ENCODE results near the gene FSTL4. TPM values are rescaled to one million over a fixed set of nuclear protein-coding genes. Genes with fewer than 3 reads are reported as not detected.

Gene FSTL4
- polyA plus RNA-seq, 1 of the 3 experiments (the other 2 are of a cell fraction), result not detected

DNA sequence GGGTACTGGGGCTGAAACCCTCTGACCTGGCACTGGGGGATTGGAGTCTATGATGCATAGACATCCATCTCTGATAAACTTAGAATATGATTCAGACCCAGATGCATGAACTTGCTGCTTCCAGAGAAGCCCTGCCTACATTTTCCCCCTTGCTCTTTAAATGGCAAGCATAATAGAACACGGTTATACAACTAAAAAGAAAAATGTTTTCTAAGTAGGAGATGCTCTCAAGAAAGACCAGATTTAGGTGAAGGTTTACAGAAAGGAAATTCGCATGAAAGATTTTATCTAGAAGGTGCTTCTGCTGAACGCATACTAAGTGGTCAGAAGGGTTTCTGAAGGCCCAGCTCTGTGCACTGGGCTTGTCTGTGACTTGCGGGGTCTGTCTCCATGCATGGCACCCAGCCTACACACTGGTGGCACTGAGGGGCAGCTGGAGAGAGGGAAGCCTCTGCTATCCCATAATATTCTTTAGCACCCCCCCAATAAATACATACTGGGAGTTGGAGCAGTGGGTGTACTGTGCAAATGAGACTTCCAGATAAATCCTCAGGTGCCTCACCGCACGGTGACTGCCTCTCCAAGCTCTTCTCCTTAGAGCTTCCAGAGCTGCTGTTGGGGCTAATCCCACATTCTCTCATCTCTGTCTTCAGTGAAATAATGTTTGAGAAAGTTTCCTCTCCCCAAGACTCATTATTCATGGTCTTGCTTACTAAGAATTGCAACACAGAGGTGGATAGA, 114.6 kb downstream of the FSTL4 start:
- no peaks in the 10 kb centered on the region for H3K36me3 ChIP-seq (replicated peaks in 1 of 2; ENCODE audit: control insufficient read depth in 1 of 2, insufficient read depth in 2 of 2, low read length in 1 of 2)
- H2AFZ ChIP-seq (ENCODE audit: low read depth), result no peak overlapping the region
- DNase-seq, result no peak
- H3K27me3 ChIP-seq (ENCODE audit: insufficient read depth), result no peaks in the 10 kb centered on the region; the same call in 1 of the 2 replicates
- no peaks in the 10 kb centered on the region for H3K9me2 ChIP-seq
- H3K4me1 ChIP-seq (ENCODE audit: control insufficient read depth in 1 of 2, insufficient read depth in 2 of 2, low read depth in 1 of 2, low read length in 1 of 2), result peaks cover 0 to 9% of the 10 kb centered on the region in 2 experiments; a peak in 1 of 4 replicates
- no peak overlapping the region for H3K4me3 ChIP-seq (ENCODE audit: low read depth in 2 of 2, low read length in 1 of 2)
- H4K20me1 ChIP-seq (ENCODE audit: insufficient read depth), result no peaks in the 10 kb centered on the region
- H3K4me2 ChIP-seq, result no peak overlapping the region
- ChIA-PET CTCF (no interaction called here), POLR2A (no interaction called here)
- TF ChIP-seq, protein P1, sequence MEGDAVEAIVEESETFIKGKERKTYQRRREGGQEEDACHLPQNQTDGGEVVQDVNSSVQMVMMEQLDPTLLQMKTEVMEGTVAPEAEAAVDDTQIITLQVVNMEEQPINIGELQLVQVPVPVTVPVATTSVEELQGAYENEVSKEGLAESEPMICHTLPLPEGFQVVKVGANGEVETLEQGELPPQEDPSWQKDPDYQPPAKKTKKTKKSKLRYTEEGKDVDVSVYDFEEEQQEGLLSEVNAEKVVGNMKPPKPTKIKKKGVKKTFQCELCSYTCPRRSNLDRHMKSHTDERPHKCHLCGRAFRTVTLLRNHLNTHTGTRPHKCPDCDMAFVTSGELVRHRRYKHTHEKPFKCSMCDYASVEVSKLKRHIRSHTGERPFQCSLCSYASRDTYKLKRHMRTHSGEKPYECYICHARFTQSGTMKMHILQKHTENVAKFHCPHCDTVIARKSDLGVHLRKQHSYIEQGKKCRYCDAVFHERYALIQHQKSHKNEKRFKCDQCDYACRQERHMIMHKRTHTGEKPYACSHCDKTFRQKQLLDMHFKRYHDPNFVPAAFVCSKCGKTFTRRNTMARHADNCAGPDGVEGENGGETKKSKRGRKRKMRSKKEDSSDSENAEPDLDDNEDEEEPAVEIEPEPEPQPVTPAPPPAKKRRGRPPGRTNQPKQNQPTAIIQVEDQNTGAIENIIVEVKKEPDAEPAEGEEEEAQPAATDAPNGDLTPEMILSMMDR (IDR thresholded peaks at IDR 0.05), result no peak
- TF ChIP-seq, protein P2, sequence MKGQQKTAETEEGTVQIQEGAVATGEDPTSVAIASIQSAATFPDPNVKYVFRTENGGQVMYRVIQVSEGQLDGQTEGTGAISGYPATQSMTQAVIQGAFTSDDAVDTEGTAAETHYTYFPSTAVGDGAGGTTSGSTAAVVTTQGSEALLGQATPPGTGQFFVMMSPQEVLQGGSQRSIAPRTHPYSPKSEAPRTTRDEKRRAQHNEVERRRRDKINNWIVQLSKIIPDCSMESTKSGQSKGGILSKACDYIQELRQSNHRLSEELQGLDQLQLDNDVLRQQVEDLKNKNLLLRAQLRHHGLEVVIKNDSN (IDR thresholded peaks at IDR 0.05; ENCODE audit: borderline replicate concordance, low read depth), result no peak
- TF ChIP-seq TAF1 (IDR thresholded peaks at IDR 0.05; ENCODE audit: borderline replicate concordance, low read depth, low read length), result no peak
- TF ChIP-seq, protein P3, sequence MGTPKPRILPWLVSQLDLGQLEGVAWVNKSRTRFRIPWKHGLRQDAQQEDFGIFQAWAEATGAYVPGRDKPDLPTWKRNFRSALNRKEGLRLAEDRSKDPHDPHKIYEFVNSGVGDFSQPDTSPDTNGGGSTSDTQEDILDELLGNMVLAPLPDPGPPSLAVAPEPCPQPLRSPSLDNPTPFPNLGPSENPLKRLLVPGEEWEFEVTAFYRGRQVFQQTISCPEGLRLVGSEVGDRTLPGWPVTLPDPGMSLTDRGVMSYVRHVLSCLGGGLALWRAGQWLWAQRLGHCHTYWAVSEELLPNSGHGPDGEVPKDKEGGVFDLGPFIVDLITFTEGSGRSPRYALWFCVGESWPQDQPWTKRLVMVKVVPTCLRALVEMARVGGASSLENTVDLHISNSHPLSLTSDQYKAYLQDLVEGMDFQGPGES (IDR thresholded peaks at IDR 0.05; ENCODE audit: low read depth, low read length), result no peak
- no peak for TF ChIP-seq MXI1 (IDR thresholded peaks at IDR 0.05; ENCODE audit: low read depth, low read length)
- TF ChIP-seq CHD2 (IDR thresholded peaks at IDR 0.05; ENCODE audit: low read length, partially characterized antibody), result no peak
- TF ChIP-seq GATA2 (CRISPR knock-in tag; IDR thresholded peaks at IDR 0.05), result no peak
- TF ChIP-seq, protein P4, sequence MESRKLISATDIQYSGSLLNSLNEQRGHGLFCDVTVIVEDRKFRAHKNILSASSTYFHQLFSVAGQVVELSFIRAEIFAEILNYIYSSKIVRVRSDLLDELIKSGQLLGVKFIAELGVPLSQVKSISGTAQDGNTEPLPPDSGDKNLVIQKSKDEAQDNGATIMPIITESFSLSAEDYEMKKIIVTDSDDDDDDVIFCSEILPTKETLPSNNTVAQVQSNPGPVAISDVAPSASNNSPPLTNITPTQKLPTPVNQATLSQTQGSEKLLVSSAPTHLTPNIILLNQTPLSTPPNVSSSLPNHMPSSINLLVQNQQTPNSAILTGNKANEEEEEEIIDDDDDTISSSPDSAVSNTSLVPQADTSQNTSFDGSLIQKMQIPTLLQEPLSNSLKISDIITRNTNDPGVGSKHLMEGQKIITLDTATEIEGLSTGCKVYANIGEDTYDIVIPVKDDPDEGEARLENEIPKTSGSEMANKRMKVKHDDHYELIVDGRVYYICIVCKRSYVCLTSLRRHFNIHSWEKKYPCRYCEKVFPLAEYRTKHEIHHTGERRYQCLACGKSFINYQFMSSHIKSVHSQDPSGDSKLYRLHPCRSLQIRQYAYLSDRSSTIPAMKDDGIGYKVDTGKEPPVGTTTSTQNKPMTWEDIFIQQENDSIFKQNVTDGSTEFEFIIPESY (IDR thresholded peaks at IDR 0.05; ENCODE audit: borderline replicate concordance, low read depth), result no peak
- TF ChIP-seq RFX5 (IDR thresholded peaks at IDR 0.05; ENCODE audit: low read length), result no peak
- TF ChIP-seq EZH2phosphoT487 (IDR thresholded peaks at IDR 0.05; ENCODE audit: borderline replicate concordance, low read depth), result no peak
- no peak for TF ChIP-seq ELF1 (IDR thresholded peaks at IDR 0.05)
- TF ChIP-seq TEAD4 (IDR thresholded peaks at IDR 0.05; ENCODE audit: borderline replicate concordance, insufficient read depth), result no peak
- no peak overlapping the region for H3K27ac ChIP-seq (ENCODE audit: low read depth in 2 of 2, low read length in 1 of 2)
- H3K9me3 ChIP-seq, result no peaks in the 10 kb centered on the region
- no peaks in the 10 kb centered on the region for H3K79me2 ChIP-seq (ENCODE audit: insufficient read depth)
- no peak overlapping the region for H3K9ac ChIP-seq
- H3F3A ChIP-seq (replicated peaks; ENCODE audit: insufficient read depth), result no peaks in the 10 kb centered on the region
- 67% methylated on average over 6 of the region's 6 CpGs for WGBS (ENCODE audit: low lambda C conversion rate)

Measured in SK-N-SH (cell line).